HL-60 (cell line): ENCODE results near the gene FAHD1.

Experiments used
- GABPA ChIP-seq: IDR thresholded peaks from 2 replicates; pipeline ENCODE4 v1.6.1; 2012; ENCODE audit warnings: low read depth
- POLR2AphosphoS5 ChIP-seq: IDR thresholded peaks from 2 replicates; pipeline ENCODE4 v1.6.1; 2012; ENCODE audit warnings: low read depth
- TF ChIP-seq, protein P1 (sequence below): IDR thresholded peaks from one replicate; pipeline ENCODE4 v1.5.1; 2011; ENCODE audit warnings: low read length, control low read depth, inconsistent platforms; ENCODE audit not compliant: insufficient read depth
- TF ChIP-seq, protein P2 (sequence below): IDR thresholded peaks from 2 replicates; pipeline ENCODE4 v1.6.1; 2012; ENCODE audit warnings: low read depth; ENCODE audit not compliant: insufficient replicate concordance

DNA sequence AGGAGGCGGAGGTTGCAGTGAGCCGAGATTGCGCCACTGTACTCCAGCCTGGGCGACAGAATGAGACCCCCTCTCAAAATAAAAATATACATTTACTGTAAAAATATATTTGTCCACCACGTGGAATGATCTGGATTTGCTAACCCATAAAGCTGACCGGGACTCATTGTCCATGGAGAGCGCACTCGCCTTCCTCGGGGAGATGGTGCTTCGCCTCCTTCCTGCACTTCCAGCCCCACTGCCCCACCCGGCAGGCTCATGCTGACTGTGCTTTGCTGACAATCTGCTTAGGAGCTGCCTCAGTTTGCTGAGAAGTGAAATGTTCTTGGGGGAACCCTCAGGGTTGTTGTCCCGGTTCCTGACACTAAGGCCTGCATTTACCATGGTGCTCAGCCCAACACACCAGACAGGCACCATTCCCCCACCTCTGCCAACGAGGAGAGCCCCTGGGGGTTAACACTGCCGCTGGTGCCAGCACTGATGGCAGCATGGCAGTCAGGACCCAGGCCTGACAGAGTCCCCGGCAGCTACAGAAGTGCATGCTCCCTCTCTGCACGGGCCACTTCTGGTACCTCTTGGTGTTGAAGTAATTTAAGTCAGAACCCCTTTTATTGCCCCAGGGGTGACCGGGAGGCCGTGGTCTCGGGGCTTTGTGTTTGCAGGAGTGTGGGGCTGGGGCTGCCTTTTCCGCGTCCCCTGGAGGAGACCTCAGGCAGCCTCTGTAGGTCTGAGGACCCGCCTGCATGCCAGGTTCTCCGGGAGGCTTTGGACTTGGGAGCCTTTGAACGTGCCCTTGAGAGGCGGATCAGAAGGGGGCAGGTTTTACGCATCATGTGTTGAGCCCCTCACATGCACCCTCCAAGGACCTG, 41.8 kb upstream of the FAHD1 start:
- TF ChIP-seq GABPA = no peak
- TF ChIP-seq, protein P1, sequence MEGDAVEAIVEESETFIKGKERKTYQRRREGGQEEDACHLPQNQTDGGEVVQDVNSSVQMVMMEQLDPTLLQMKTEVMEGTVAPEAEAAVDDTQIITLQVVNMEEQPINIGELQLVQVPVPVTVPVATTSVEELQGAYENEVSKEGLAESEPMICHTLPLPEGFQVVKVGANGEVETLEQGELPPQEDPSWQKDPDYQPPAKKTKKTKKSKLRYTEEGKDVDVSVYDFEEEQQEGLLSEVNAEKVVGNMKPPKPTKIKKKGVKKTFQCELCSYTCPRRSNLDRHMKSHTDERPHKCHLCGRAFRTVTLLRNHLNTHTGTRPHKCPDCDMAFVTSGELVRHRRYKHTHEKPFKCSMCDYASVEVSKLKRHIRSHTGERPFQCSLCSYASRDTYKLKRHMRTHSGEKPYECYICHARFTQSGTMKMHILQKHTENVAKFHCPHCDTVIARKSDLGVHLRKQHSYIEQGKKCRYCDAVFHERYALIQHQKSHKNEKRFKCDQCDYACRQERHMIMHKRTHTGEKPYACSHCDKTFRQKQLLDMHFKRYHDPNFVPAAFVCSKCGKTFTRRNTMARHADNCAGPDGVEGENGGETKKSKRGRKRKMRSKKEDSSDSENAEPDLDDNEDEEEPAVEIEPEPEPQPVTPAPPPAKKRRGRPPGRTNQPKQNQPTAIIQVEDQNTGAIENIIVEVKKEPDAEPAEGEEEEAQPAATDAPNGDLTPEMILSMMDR = no peak
- TF ChIP-seq, protein P2, sequence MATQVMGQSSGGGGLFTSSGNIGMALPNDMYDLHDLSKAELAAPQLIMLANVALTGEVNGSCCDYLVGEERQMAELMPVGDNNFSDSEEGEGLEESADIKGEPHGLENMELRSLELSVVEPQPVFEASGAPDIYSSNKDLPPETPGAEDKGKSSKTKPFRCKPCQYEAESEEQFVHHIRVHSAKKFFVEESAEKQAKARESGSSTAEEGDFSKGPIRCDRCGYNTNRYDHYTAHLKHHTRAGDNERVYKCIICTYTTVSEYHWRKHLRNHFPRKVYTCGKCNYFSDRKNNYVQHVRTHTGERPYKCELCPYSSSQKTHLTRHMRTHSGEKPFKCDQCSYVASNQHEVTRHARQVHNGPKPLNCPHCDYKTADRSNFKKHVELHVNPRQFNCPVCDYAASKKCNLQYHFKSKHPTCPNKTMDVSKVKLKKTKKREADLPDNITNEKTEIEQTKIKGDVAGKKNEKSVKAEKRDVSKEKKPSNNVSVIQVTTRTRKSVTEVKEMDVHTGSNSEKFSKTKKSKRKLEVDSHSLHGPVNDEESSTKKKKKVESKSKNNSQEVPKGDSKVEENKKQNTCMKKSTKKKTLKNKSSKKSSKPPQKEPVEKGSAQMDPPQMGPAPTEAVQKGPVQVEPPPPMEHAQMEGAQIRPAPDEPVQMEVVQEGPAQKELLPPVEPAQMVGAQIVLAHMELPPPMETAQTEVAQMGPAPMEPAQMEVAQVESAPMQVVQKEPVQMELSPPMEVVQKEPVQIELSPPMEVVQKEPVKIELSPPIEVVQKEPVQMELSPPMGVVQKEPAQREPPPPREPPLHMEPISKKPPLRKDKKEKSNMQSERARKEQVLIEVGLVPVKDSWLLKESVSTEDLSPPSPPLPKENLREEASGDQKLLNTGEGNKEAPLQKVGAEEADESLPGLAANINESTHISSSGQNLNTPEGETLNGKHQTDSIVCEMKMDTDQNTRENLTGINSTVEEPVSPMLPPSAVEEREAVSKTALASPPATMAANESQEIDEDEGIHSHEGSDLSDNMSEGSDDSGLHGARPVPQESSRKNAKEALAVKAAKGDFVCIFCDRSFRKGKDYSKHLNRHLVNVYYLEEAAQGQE = no peak
- no peak for TF ChIP-seq POLR2AphosphoS5
